Fibroblast of the aortic adventitia (primary cell): Measurements from ENCODE around the gene NOC3L. TPM values are rescaled to one million over a fixed set of nuclear protein-coding genes. Genes with fewer than 3 reads are reported as not detected.
A peak's percentile ranks its signal among the peaks of the same experiment; 100 is the strongest.

ENCODE experiments used
- DNase-seq: peaks from one replicate; pipeline ENCODE4 v3.0.0-alpha.2; 2010; ENCODE audit warnings: low read depth
- H3K4me3 ChIP-seq: 2 replicates; pipeline ENCODE4 v1.5.1; 2011; ENCODE audit warnings: low read depth, mild to moderate bottlenecking, control low read depth, low read length, moderate library complexity
- total RNA-seq: library from RNA; depleted of rRNA; stranded (reverse); fragments of >200 nt; gene quantifications from 2 replicates; pipeline ENCODE4 v1.2.3, GENCODE V29; 2012; ENCODE audit warnings: low replicate concordance
- TF ChIP-seq, protein P1 (sequence below): IDR thresholded peaks from 2 replicates; pipeline ENCODE4 v1.5.1; 2011; ENCODE audit warnings: mild to moderate bottlenecking, low read length, control low read depth, inconsistent platforms; ENCODE audit not compliant: insufficient read depth

The NOC3L gene, protein sequence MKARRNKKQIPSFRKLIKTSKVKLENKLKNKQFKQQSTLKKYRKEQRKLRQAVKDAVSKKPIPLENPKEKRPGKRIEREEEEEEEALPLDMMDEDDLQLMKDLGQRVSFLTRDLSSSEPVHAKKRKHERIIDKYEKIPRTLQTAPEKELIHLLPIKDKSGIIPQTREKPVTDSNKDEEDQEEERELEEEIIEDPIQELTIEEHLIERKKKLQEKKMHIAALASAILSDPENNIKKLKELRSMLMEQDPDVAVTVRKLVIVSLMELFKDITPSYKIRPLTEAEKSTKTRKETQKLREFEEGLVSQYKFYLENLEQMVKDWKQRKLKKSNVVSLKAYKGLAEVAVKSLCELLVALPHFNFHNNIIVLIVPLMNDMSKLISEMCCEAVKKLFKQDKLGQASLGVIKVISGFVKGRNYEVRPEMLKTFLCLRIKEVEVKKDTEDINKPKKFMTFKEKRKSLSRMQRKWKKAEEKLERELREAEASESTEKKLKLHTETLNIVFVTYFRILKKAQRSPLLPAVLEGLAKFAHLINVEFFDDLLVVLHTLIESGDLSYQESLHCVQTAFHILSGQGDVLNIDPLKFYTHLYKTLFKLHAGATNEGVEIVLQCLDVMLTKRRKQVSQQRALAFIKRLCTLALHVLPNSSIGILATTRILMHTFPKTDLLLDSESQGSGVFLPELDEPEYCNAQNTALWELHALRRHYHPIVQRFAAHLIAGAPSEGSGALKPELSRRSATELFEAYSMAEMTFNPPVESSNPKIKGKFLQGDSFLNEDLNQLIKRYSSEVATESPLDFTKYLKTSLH
- total RNA-seq: 20.8 and 36.4 TPM in 2 replicates

DNA sequence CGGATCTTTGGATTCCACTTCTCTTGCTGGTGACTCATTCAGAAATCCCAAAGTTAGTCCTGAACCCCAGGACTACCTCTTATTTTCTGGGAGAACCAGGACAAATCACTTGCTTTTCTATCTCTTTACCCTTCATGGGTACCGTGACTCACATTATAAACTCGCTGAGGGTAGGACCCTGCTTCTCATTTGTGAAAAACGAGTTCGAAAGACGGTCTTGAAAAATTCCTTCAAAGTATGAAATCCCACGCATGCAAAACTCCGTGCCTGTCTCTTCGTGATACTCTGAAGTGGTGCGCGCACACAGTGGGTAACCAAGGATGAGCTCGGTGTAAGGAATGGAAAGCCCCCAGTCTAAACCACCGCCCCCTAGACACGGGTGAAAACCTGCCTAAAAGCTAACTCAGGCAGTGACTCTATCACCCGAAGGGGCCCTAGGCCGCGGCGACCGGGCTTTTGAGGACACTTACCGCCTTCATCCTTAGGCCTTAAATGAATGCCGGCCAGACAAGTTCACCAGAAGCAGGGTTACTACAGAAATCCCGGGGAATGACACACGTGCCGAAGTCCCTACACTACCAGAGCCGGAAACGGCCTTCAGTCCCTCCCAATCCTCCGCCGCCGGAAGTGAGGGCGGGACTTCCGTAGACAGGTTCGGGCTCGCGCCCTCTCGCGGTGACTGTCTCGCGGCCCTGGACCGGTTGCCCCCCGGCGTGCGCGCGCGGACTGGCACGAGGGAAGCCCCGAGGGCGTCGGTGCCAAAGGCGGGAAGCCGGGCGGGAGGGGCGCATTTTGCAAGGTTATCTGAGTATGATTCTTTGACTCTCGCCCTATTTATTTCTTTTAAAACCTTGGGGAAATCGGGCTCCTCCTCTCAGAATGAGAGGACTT lies at the start of gene NOC3L:
NOC3L (minus strand) TSS at position 580 of the 891 bp plus-strand sequence; CDS start at position 479, 101 bp downstream.
- H3K4me3 ChIP-seq: peak within 1 kb of the TSS; percentile 85
- TF ChIP-seq, protein P1, sequence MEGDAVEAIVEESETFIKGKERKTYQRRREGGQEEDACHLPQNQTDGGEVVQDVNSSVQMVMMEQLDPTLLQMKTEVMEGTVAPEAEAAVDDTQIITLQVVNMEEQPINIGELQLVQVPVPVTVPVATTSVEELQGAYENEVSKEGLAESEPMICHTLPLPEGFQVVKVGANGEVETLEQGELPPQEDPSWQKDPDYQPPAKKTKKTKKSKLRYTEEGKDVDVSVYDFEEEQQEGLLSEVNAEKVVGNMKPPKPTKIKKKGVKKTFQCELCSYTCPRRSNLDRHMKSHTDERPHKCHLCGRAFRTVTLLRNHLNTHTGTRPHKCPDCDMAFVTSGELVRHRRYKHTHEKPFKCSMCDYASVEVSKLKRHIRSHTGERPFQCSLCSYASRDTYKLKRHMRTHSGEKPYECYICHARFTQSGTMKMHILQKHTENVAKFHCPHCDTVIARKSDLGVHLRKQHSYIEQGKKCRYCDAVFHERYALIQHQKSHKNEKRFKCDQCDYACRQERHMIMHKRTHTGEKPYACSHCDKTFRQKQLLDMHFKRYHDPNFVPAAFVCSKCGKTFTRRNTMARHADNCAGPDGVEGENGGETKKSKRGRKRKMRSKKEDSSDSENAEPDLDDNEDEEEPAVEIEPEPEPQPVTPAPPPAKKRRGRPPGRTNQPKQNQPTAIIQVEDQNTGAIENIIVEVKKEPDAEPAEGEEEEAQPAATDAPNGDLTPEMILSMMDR: peak; percentile 62
- DNase-seq: peak; percentile 91

DNA sequence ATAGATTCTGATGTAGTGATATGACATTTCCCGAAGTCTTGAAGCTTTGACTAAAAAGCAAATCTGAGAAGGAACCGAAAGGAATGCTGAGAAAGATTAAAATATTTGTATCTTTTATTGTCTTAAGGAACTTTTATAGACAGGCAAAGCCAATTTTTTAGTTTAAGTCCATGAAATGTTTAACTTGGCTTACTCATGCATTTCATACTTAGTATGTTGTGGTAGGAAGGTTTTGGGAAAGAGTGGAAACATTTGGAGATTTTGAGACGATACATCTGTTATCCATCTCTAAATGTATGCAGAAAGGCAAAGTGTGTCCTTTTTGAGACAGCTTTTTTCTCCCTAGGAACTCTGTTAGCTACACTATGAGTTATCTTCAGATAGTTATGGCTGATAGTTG lies 49.7 kb upstream of the NOC3L start:
- TF ChIP-seq, protein P1: no peak
- H3K4me3 ChIP-seq: no peak overlapping the region
- peak; percentile 86 for DNase-seq

DNA sequence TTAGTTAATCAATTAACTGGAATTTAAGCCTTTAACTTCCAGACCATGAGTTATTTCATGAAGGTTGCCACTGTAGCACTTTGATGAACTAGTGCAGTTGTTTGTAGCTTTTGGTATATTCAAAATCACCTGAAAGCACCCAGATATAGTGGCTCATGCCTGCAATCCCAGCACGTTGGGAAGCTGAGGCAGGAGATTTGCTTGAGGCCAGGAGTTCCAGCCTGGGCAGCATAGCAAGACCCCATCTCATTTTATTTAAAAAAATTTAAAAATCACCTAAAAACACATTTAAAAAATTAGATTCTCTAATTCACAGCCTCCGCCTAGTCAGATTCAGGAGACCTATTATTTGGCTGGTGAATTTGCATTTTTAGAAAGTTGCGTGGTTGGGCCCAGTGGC lies 48.6 kb upstream of the NOC3L start:
- H3K4me3 ChIP-seq: no peak overlapping the region
- TF ChIP-seq, protein P1: no peak
- no peak for DNase-seq

DNA sequence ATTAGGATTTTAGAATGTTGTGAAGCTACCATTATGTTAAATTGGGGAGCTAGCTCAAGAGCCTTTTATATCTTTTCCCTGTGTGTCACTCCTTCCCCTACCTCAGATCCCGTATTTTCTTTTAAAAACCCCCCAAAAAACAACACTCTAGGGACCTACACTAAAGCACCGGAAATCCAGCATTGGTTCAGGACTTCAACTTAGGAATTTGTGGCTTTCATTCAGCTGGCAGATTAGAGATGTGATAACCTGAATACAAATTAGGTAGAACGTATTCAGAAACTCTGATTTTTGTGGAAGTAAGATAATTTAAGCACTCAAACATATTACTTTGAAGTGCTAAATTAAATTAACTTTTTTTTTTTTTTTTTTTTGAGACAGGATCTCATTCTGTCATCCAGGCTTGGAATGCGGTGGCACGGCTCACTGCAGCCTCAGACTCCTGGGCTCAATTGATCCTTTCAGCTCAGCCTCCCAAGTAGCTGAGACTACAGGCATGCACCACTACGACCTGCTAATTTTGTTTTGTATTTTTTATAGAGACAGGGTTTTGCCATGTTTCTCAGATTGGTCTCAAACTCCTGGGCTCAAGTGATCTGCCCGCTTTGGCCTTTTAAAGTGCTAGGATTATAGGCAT lies 46.4 kb upstream of the NOC3L start:
- TF ChIP-seq, protein P1: no peak
- DNase-seq: no peak
- no peak overlapping the region for H3K4me3 ChIP-seq

DNA sequence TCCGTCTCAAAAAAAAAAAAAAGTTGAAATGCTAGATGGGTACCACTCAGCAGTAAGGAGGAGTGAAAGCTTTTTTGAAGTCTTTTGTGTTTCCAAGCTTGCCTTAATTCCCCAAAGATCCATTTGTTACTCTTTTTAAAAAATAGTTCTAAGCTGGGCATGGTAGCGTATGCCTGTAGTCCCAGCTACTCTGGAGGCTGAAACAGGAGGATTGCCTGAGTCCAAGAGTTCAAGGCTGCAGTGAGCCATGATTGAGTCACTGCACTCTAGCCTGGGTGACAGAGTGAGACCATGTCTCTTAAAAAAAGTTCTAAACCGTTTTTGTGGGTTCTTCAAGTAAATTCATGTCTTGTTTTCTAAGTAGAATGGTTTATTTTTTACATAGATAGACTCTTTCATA lies 44.9 kb upstream of the NOC3L start:
- H3K4me3 ChIP-seq: no peak overlapping the region
- TF ChIP-seq, protein P1: no peak
- no peak for DNase-seq

DNA sequence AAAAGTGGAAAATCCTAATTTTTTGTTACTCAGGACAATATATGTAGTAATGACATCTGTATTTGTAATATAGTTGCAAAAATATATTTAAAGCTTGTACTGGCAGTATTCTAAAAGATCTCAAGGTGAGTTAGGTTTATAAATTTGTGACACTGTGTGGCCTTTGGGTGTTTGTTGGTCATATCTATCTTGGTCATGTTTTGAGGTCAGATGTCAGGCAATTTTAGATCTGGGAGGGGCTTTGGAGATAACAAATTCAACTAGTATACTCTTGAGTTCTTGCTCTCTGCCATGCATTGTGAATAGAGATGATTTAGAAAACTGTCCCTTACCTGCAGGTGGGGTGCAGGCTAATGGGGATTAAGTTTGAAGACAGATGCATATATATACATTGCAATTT lies 42.7 kb upstream of the NOC3L start:
- DNase-seq: no peak
- H3K4me3 ChIP-seq: no peak overlapping the region
- TF ChIP-seq, protein P1: no peak
